Osteoblast (primary cell): ENCODE results near the gene CRLF2. TPM values are rescaled to one million over a fixed set of nuclear protein-coding genes. Genes with fewer than 3 reads are reported as not detected.
"Not testable (repeated sequence)": the region's sequence is repeated elsewhere in the genome, so short reads cannot be mapped to it uniquely, and the experiment has no call there.

Experiments used
- DNase-seq: peaks from one replicate; pipeline ENCODE4 v3.0.0; 2011; ENCODE audit warnings: low spot score, mixed read lengths; ENCODE audit not compliant: insufficient read length; ENCODE audit errors: missing footprints
- H2AFZ ChIP-seq: 2 replicates; pipeline ENCODE4 v1.6.0; 2011; ENCODE audit warnings: mild to moderate bottlenecking, low read length
- H3K27ac ChIP-seq: 2 replicates; pipeline ENCODE4 v1.5.1; 2011; ENCODE audit warnings: mild to moderate bottlenecking, low read depth, low read length, moderate library complexity
- H3K27me3 ChIP-seq: 2 replicates; pipeline ENCODE4 v1.6.0; 2012; ENCODE audit warnings: mild to moderate bottlenecking, control low read depth, inconsistent platforms, low read length, moderate library complexity; ENCODE audit not compliant: insufficient read depth
- H3K36me3 ChIP-seq: 2 replicates; pipeline ENCODE4 v1.5.1; 2011; ENCODE audit warnings: mild to moderate bottlenecking, low read length, control low read depth, moderate library complexity; ENCODE audit not compliant: insufficient read depth
- H3K4me1 ChIP-seq: 2 replicates; pipeline ENCODE4 v1.5.1; 2011; ENCODE audit warnings: mild to moderate bottlenecking, low read length, control low read depth, moderate library complexity; ENCODE audit not compliant: insufficient read depth
- H3K4me2 ChIP-seq: 2 replicates; pipeline ENCODE4 v1.6.0; 2011; ENCODE audit warnings: mild to moderate bottlenecking, low read length; ENCODE audit not compliant: insufficient read depth
- H3K4me3 ChIP-seq: fragments of 200-600 bp; sonication (generic); 3 replicates; pipeline ENCODE4 v1.5.1; 2012; ENCODE audit warnings: mild to moderate bottlenecking, low read length, inconsistent platforms; ENCODE audit not compliant: insufficient read depth
- H3K79me2 ChIP-seq: 2 replicates; pipeline ENCODE4 v1.6.0; 2012; ENCODE audit warnings: mild to moderate bottlenecking, low read length, control low read depth, inconsistent platforms; ENCODE audit not compliant: insufficient read depth
- H3K9me3 ChIP-seq: 2 replicates; pipeline ENCODE4 v1.5.1; 2011; ENCODE audit warnings: low read depth, low read length, control low read depth
- H4K20me1 ChIP-seq: 2 replicates; pipeline ENCODE4 v1.6.0; 2012; ENCODE audit warnings: mild to moderate bottlenecking, low read length, control low read depth; ENCODE audit not compliant: insufficient read depth
- total RNA-seq: library from RNA; depleted of rRNA; stranded (reverse); fragments of >200 nt; gene quantifications from 2 replicates; pipeline ENCODE4 v1.2.3, GENCODE V29; 2012
- TF ChIP-seq, protein P1 (sequence below): IDR thresholded peaks from 2 replicates; pipeline ENCODE4 v1.5.1; 2011; ENCODE audit warnings: mild to moderate bottlenecking, low read depth, low read length, moderate library complexity; ENCODE audit errors: extremely low read depth

The CRLF2 gene
- total RNA-seq = 0.29 and 1.1 TPM in 2 replicates

DNA sequence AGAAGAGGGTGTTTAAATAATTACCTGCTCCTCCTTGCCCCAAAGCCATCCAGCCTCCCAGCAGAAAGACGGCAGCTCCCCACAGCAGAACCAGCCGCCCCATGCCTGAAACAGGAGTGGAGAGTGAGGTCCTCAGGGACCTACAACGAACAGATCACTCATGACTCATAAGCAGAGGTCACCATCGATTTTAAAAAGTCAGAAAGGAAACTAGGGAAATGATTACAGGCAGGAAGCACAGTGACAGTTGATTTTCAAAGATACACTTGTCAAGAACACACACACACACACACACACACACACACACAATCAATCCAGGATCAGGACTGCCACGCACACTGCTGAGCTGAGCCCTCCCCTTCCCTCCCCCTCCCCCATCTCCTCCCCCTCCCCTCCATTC lies at the start of gene CRLF2:
Gene CRLF2 (minus strand): TSS at position 118 of the 400 bp plus-strand sequence. CDS start 15 bp downstream, at position 103.
- Histone ChIP-seq H3K79me2 (no peaks in the 10 kb centered on the region), H2AFZ (no peak within 1 kb of the TSS), H3K27ac (no peak within 1 kb of the TSS), H3K4me2 (peak within 1 kb of the TSS; percentile 51), H3K27me3 (no peaks in the 10 kb centered on the region), H3K9me3 (no peaks in the 10 kb centered on the region), H3K4me3 (no peak within 1 kb of the TSS), H3K4me1 (peaks cover 4% of the 10 kb centered on the region), H3K36me3 (no peaks in the 10 kb centered on the region), H4K20me1 (no peaks in the 10 kb centered on the region)
- DNase-seq = peak; percentile 83
- TF ChIP-seq, protein P1, sequence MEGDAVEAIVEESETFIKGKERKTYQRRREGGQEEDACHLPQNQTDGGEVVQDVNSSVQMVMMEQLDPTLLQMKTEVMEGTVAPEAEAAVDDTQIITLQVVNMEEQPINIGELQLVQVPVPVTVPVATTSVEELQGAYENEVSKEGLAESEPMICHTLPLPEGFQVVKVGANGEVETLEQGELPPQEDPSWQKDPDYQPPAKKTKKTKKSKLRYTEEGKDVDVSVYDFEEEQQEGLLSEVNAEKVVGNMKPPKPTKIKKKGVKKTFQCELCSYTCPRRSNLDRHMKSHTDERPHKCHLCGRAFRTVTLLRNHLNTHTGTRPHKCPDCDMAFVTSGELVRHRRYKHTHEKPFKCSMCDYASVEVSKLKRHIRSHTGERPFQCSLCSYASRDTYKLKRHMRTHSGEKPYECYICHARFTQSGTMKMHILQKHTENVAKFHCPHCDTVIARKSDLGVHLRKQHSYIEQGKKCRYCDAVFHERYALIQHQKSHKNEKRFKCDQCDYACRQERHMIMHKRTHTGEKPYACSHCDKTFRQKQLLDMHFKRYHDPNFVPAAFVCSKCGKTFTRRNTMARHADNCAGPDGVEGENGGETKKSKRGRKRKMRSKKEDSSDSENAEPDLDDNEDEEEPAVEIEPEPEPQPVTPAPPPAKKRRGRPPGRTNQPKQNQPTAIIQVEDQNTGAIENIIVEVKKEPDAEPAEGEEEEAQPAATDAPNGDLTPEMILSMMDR = no peak

GRCh38 chrX:1261771-1262170 lies 49.3 kb upstream of the CRLF2 start:
- not testable (repeated sequence) for H3K27ac ChIP-seq, H3K36me3 ChIP-seq, H2AFZ ChIP-seq, H4K20me1 ChIP-seq, H3K79me2 ChIP-seq, H3K4me1 ChIP-seq, H3K4me3 ChIP-seq, H3K9me3 ChIP-seq, H3K27me3 ChIP-seq, H3K4me2 ChIP-seq, DNase-seq

DNA sequence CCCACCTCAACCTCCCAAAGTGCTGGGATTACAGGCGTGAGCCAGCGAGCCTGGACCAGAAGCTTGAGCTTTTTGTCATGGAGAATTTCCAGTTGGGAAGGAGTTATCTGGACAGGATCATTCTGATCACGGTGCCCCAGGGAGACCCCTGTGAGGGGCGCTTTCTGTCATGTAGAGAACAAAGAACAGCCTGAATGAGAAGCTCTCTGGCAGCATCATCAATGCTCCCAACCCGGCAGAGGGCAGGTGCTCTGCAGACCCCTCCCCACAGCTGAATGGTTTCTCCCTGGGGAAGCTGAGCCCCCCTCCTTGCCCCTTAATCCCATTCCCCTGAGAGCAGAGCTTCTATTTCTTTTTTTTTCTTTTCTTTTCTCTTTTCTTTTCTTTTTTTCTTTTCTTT lies 48.8 kb upstream of the CRLF2 start:
- Histone ChIP-seq H3K4me1 (no peaks in the 10 kb centered on the region), H3K27ac (no peak overlapping the region), H3K27me3 (no peaks in the 10 kb centered on the region), H2AFZ (no peak overlapping the region), H3K4me2 (no peak overlapping the region), H3K36me3 (no peaks in the 10 kb centered on the region), H3K4me3 (no peak overlapping the region), H3K79me2 (no peaks in the 10 kb centered on the region), H4K20me1 (no peaks in the 10 kb centered on the region), H3K9me3 (no peaks in the 10 kb centered on the region)
- DNase-seq = no peak
- TF ChIP-seq, protein P1 = no peak

- H3K27ac ChIP-seq = no peak overlapping the region
- no peaks in the 10 kb centered on the region for H3K79me2 ChIP-seq
- H3K4me1 ChIP-seq = no peaks in the 10 kb centered on the region
- no peak overlapping the region for H2AFZ ChIP-seq
- no peaks in the 10 kb centered on the region for H3K9me3 ChIP-seq
- H3K4me3 ChIP-seq = no peak overlapping the region
- DNase-seq = no peak
- H3K27me3 ChIP-seq = no peaks in the 10 kb centered on the region
- H3K36me3 ChIP-seq = no peaks in the 10 kb centered on the region
- TF ChIP-seq, protein P1 = no peak
- H3K4me2 ChIP-seq = no peak overlapping the region
- no peaks in the 10 kb centered on the region for H4K20me1 ChIP-seq
Measured at GRCh38 chrX:1252861-1253260, 40.4 kb upstream of the CRLF2 start.
